ENCODE measurements around the gene BNIPL.

BNIPL gene

GRCh38 chr1:151036356-151036755 is at the start of gene BNIPL:
Gene BNIPL (plus strand): TSS chr1:151036586. CDS start chr1:151036726, 140 bp downstream.
- DNase-seq, result no peak

GRCh38 chr1:150987924-150988323 is 48.5 kb upstream of the BNIPL start:
- no peak for DNase-seq

GRCh38 chr1:150992626-150993025 is 43.8 kb upstream of the BNIPL start:
- no peak for DNase-seq

GRCh38 chr1:150994248-150994647 is 42.1 kb upstream of the BNIPL start:
- no peak for DNase-seq

GRCh38 chr1:150995460-150995859 is 40.9 kb upstream of the BNIPL start:
- no peak for DNase-seq

GRCh38 chr1:150995896-150996295 is 40.5 kb upstream of the BNIPL start:
- peak; percentile 31 to 57 for DNase-seq

- no peak for DNase-seq
These were observed 39.1 kb upstream of the BNIPL start for GRCh38 chr1:150997126-150997872.

GRCh38 chr1:150997949-150998348 is 38.4 kb upstream of the BNIPL start:
- DNase-seq, result no peak

- no peak for DNase-seq
These were observed 37.2 kb upstream of the BNIPL start for GRCh38 chr1:150999051-150999674.

- DNase-seq, result no peak
These were observed 36.5 kb upstream of the BNIPL start for GRCh38 chr1:150999926-151000325.

- DNase-seq, result no peak
These were observed 36.0 kb upstream of the BNIPL start for GRCh38 chr1:151000408-151000807.

- DNase-seq, result no peak
These were observed 34.8 kb upstream of the BNIPL start for GRCh38 chr1:151001602-151002001.

GRCh38 chr1:151002051-151002450 is 34.3 kb upstream of the BNIPL start:
- no peak for DNase-seq

- no peak for DNase-seq
These were observed 33.8 kb upstream of the BNIPL start for GRCh38 chr1:151002611-151003010.

- peak in 1 of 2 donors; percentile 46 for DNase-seq
These were observed 33.2 kb upstream of the BNIPL start for GRCh38 chr1:151003180-151003579.

- no peak for DNase-seq
These were observed 30.6 kb upstream of the BNIPL start for GRCh38 chr1:151005729-151006319.

- DNase-seq, result peak; percentile 49 to 61
These were observed 29.9 kb upstream of the BNIPL start, which contains the start of gene MINDY1 for GRCh38 chr1:151006327-151007052. Gene MINDY1 (minus strand): TSS chr1:151006902. CDS start chr1:151002617, 4,285 bp downstream.

GRCh38 chr1:151007853-151008243 is 28.5 kb upstream of the BNIPL start:
- DNase-seq, result no peak

- peak; percentile 99 for DNase-seq
These were observed 27.9 kb upstream of the BNIPL start, which contains the start of gene PRUNE1 for GRCh38 chr1:151008244-151009205. Gene PRUNE1 (plus strand): TSS chr1:151008449. CDS start chr1:151008633, 184 bp downstream.

GRCh38 chr1:151009206-151009587 is 27.2 kb upstream of the BNIPL start:
- no peak for DNase-seq

- no peak for DNase-seq
These were observed 26.6 kb upstream of the BNIPL start for GRCh38 chr1:151009674-151010345.

Data from CD4-positive, alpha-beta T cell treated with Interleukin-4 for 1 hour (primary cell).